ENCODE data around the gene FAF1. TPM values are rescaled to one million over a fixed set of nuclear protein-coding genes. Genes with fewer than 3 reads are reported as not detected.

The FAF1 gene
- total and polyA plus RNA-seq, 2 donors (not counting 1 experiment from before 2014, with no cell fraction given), result 39.6 to 40.0 TPM

GRCh38 chr1:50700214-50700613, 259.9 kb downstream of the FAF1 start:
- H3K36me3 ChIP-seq (ENCODE audit: control insufficient read depth, insufficient read depth, low read length), result no peaks in the 10 kb centered on the region
- no peak for DNase-seq (ENCODE audit: low read depth in 2 of 2)
- H3K27me3 ChIP-seq (ENCODE audit: control insufficient read depth, insufficient read depth, low read length), result no peaks in the 10 kb centered on the region

GRCh38 chr1:50699795-50700194, 260.3 kb downstream of the FAF1 start:
- no peak for TF ChIP-seq CTCF (conservative IDR thresholded peaks at IDR 0.05 in 1 of 2, IDR thresholded peaks at IDR 0.05 in 1 of 2; ENCODE audit: low read depth in 1 of 2, low read length in 2 of 2)
- H2AFZ ChIP-seq (ENCODE audit: low read length), result no peak overlapping the region
- no peak overlapping the region for H3K4me2 ChIP-seq (ENCODE audit: extremely low read depth, insufficient read depth, low read length)
- H4K20me1 ChIP-seq (ENCODE audit: control insufficient read depth, extremely low read depth, insufficient read depth, low read length), result no peaks in the 10 kb centered on the region
- no peak for DNase-seq (ENCODE audit: low read depth in 2 of 2)
- H3K27me3 ChIP-seq (ENCODE audit: control insufficient read depth, insufficient read depth, low read length), result no peaks in the 10 kb centered on the region
- no peak overlapping the region for H3K9ac ChIP-seq (ENCODE audit: insufficient read depth, low read length)
- H3K4me1 ChIP-seq (ENCODE audit: control insufficient read depth, extremely low read depth, insufficient read depth, low read length), result no peaks in the 10 kb centered on the region
- H3K4me3 ChIP-seq (replicated peaks in 1 of 4; ENCODE audit: control extremely low read depth in 1 of 4, insufficient read depth in 1 of 4, low read depth in 3 of 4, low read length in 4 of 4), result no peak overlapping the region
- no peaks in the 10 kb centered on the region for H3K79me2 ChIP-seq (ENCODE audit: control insufficient read depth, insufficient read depth, low read length)
- H3K9me3 ChIP-seq (ENCODE audit: control insufficient read depth, insufficient read depth, low read depth, low read length), result no peaks in the 10 kb centered on the region
- H3K36me3 ChIP-seq (ENCODE audit: control insufficient read depth, insufficient read depth, low read length), result no peaks in the 10 kb centered on the region
- H3K27ac ChIP-seq (ENCODE audit: insufficient read depth, low read length), result no peak overlapping the region

More at GRCh38 chr1:50700214-50700613, 259.9 kb downstream of the FAF1 start:
- no peak overlapping the region for H3K4me3 ChIP-seq (replicated peaks in 1 of 4; ENCODE audit: control extremely low read depth in 1 of 4, insufficient read depth in 1 of 4, low read depth in 3 of 4, low read length in 4 of 4)
- H2AFZ ChIP-seq (ENCODE audit: low read length), result no peak overlapping the region
- H3K4me2 ChIP-seq (ENCODE audit: extremely low read depth, insufficient read depth, low read length), result no peak overlapping the region
- no peaks in the 10 kb centered on the region for H3K9me3 ChIP-seq (ENCODE audit: control insufficient read depth, insufficient read depth, low read depth, low read length)
- H4K20me1 ChIP-seq (ENCODE audit: control insufficient read depth, extremely low read depth, insufficient read depth, low read length), result no peaks in the 10 kb centered on the region
- no peak overlapping the region for H3K9ac ChIP-seq (ENCODE audit: insufficient read depth, low read length)
- no peaks in the 10 kb centered on the region for H3K4me1 ChIP-seq (ENCODE audit: control insufficient read depth, extremely low read depth, insufficient read depth, low read length)
- no peak overlapping the region for H3K27ac ChIP-seq (ENCODE audit: insufficient read depth, low read length)
- TF ChIP-seq EZH2 (IDR thresholded peaks at IDR 0.05; ENCODE audit: low read length, missing control alignments) (no peak), CTCF (conservative IDR thresholded peaks at IDR 0.05 in 1 of 2, IDR thresholded peaks at IDR 0.05 in 1 of 2; ENCODE audit: low read depth in 1 of 2, low read length in 2 of 2) (no peak)
- no peaks in the 10 kb centered on the region for H3K79me2 ChIP-seq (ENCODE audit: control insufficient read depth, insufficient read depth, low read length)

GRCh38 chr1:50697440-50698421, 262.3 kb downstream of the FAF1 start:
- no peak overlapping the region for H3K4me3 ChIP-seq (replicated peaks in 1 of 4; ENCODE audit: control extremely low read depth in 1 of 4, insufficient read depth in 1 of 4, low read depth in 3 of 4, low read length in 4 of 4)
- DNase-seq (ENCODE audit: low read depth in 2 of 2), result peak; percentile 14 to 81
- no peaks in the 10 kb centered on the region for H3K9me3 ChIP-seq (ENCODE audit: control insufficient read depth, insufficient read depth, low read depth, low read length)
- H3K27ac ChIP-seq (ENCODE audit: insufficient read depth, low read length), result no peak overlapping the region
- H3K4me1 ChIP-seq (ENCODE audit: control insufficient read depth, extremely low read depth, insufficient read depth, low read length), result no peaks in the 10 kb centered on the region
- no peaks in the 10 kb centered on the region for H3K27me3 ChIP-seq (ENCODE audit: control insufficient read depth, insufficient read depth, low read length)
- no peaks in the 10 kb centered on the region for H4K20me1 ChIP-seq (ENCODE audit: control insufficient read depth, extremely low read depth, insufficient read depth, low read length)
- no peaks in the 10 kb centered on the region for H3K79me2 ChIP-seq (ENCODE audit: control insufficient read depth, insufficient read depth, low read length)
- H3K36me3 ChIP-seq (ENCODE audit: control insufficient read depth, insufficient read depth, low read length), result no peaks in the 10 kb centered on the region
- H3K4me2 ChIP-seq (ENCODE audit: extremely low read depth, insufficient read depth, low read length), result no peak overlapping the region
- no peak overlapping the region for H2AFZ ChIP-seq (ENCODE audit: low read length)
- no peak overlapping the region for H3K9ac ChIP-seq (ENCODE audit: insufficient read depth, low read length)
- TF ChIP-seq EZH2 (IDR thresholded peaks at IDR 0.05; ENCODE audit: low read length, missing control alignments), result no peak
- TF ChIP-seq CTCF (conservative IDR thresholded peaks at IDR 0.05 in 1 of 2, IDR thresholded peaks at IDR 0.05 in 1 of 2; ENCODE audit: low read depth in 1 of 2, low read length in 2 of 2), result no peak
